GM23338 (cell line): ENCODE results near the gene FLT3.

ENCODE experiments used
- CREB1 ChIP-seq: fragments of 250-450 bp; sonication (Bioruptor Pico); IDR thresholded peaks from 2 replicates; pipeline ENCODE4 v1.5.0; 2020; ENCODE audit warnings: low read depth, mild to moderate bottlenecking, moderate library complexity
- EZH2 ChIP-seq: fragments of 200-600 bp; sonication (generic); IDR thresholded peaks from one replicate; pipeline ENCODE4 v1.8.0; 2017; ENCODE audit warnings: antibody characterized with exemption, mild to moderate bottlenecking, low read depth; ENCODE audit not compliant: unreplicated experiment
- EZH2phosphoT487 ChIP-seq: fragments of 200-600 bp; sonication (generic); IDR thresholded peaks from one replicate; pipeline ENCODE4 v1.8.1; 2018; ENCODE audit warnings: antibody characterized with exemption; ENCODE audit not compliant: unreplicated experiment
- JUNB ChIP-seq: IDR thresholded peaks from one replicate; pipeline ENCODE4 v1.6.1; 2016; ENCODE audit warnings: antibody characterized with exemption; ENCODE audit not compliant: unreplicated experiment
- NANOG ChIP-seq: IDR thresholded peaks from 2 replicates; pipeline ENCODE4 v1.6.1; 2016; ENCODE audit warnings: antibody characterized with exemption, borderline replicate concordance
- POLR2AphosphoS5 ChIP-seq: IDR thresholded peaks from 2 replicates; pipeline ENCODE4 v1.6.1; 2016; ENCODE audit warnings: antibody characterized with exemption, low read depth
- STAT1 ChIP-seq: IDR thresholded peaks from one replicate; pipeline ENCODE4 v1.6.1; 2016; ENCODE audit warnings: antibody characterized with exemption; ENCODE audit not compliant: unreplicated experiment
- ZNF462 ChIP-seq: fragments of 250-450 bp; sonication (Bioruptor Pico); IDR thresholded peaks from 2 replicates; pipeline ENCODE4 v1.5.0; 2020; ENCODE audit warnings: mild to moderate bottlenecking, moderate library complexity
- TF ChIP-seq, protein P1 (sequence below), 2 experiments: fragments of 200-600 bp in 1 of 2; sonication (generic) in 1 of 2; conservative IDR thresholded peaks; 2 replicates each; pipeline versions ENCODE4 v1.5.1 to v1.6.1; 2016 to 2017; ENCODE audit warnings: antibody characterized with exemption in 2 of 2, low read depth in 2 of 2, mild to moderate bottlenecking in 2 of 2, moderate library complexity in 1 of 2
- TF ChIP-seq, protein P2 (sequence below): IDR thresholded peaks from one replicate; pipeline ENCODE4 v1.6.1; 2018; ENCODE audit warnings: antibody characterized with exemption; ENCODE audit not compliant: unreplicated experiment

- TF ChIP-seq, protein P1, sequence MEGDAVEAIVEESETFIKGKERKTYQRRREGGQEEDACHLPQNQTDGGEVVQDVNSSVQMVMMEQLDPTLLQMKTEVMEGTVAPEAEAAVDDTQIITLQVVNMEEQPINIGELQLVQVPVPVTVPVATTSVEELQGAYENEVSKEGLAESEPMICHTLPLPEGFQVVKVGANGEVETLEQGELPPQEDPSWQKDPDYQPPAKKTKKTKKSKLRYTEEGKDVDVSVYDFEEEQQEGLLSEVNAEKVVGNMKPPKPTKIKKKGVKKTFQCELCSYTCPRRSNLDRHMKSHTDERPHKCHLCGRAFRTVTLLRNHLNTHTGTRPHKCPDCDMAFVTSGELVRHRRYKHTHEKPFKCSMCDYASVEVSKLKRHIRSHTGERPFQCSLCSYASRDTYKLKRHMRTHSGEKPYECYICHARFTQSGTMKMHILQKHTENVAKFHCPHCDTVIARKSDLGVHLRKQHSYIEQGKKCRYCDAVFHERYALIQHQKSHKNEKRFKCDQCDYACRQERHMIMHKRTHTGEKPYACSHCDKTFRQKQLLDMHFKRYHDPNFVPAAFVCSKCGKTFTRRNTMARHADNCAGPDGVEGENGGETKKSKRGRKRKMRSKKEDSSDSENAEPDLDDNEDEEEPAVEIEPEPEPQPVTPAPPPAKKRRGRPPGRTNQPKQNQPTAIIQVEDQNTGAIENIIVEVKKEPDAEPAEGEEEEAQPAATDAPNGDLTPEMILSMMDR (conservative IDR thresholded peaks at IDR 0.05; ENCODE audit: low read depth in 2 of 2) = no peak
- peak; percentile 85 for TF ChIP-seq EZH2
- TF ChIP-seq NANOG = peak; percentile 50; the same call in 1 of the 2 replicates
- TF ChIP-seq CREB1 = no peak
- TF ChIP-seq, protein P2, sequence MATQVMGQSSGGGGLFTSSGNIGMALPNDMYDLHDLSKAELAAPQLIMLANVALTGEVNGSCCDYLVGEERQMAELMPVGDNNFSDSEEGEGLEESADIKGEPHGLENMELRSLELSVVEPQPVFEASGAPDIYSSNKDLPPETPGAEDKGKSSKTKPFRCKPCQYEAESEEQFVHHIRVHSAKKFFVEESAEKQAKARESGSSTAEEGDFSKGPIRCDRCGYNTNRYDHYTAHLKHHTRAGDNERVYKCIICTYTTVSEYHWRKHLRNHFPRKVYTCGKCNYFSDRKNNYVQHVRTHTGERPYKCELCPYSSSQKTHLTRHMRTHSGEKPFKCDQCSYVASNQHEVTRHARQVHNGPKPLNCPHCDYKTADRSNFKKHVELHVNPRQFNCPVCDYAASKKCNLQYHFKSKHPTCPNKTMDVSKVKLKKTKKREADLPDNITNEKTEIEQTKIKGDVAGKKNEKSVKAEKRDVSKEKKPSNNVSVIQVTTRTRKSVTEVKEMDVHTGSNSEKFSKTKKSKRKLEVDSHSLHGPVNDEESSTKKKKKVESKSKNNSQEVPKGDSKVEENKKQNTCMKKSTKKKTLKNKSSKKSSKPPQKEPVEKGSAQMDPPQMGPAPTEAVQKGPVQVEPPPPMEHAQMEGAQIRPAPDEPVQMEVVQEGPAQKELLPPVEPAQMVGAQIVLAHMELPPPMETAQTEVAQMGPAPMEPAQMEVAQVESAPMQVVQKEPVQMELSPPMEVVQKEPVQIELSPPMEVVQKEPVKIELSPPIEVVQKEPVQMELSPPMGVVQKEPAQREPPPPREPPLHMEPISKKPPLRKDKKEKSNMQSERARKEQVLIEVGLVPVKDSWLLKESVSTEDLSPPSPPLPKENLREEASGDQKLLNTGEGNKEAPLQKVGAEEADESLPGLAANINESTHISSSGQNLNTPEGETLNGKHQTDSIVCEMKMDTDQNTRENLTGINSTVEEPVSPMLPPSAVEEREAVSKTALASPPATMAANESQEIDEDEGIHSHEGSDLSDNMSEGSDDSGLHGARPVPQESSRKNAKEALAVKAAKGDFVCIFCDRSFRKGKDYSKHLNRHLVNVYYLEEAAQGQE = no peak
- TF ChIP-seq POLR2AphosphoS5 = no peak
- TF ChIP-seq EZH2phosphoT487 = peak; percentile 38
- TF ChIP-seq JUNB = no peak
- no peak for TF ChIP-seq ZNF462
- no peak for TF ChIP-seq STAT1
Observed at GRCh38 chr13:27961227-27962085, 138.9 kb downstream of the FLT3 start.
